Gastroesophageal sphincter (tissue), 4 donors: ENCODE results near the gene GBX1. TPM values are rescaled to one million over a fixed set of nuclear protein-coding genes. Genes with fewer than 3 reads are reported as not detected.

Experiments
- ATAC-seq: fragments of 150-250 bp; one replicate; pipeline ENCODE4 v1.9.1; 2016; ENCODE audit warnings: mild to moderate bottlenecking, moderate library complexity
- H3K27ac ChIP-seq, 4 donors: fragments of 200-600 bp; sonication (generic) in 3 of 4; 1 replicate in 3 of 4; 2 replicates in 1 of 4; pipeline ENCODE4 v1.5.1; 2016 to 2019
- H3K27me3 ChIP-seq: fragments of 200-600 bp; sonication (generic); one replicate; pipeline ENCODE4 v1.5.1; 2019
- H3K36me3 ChIP-seq, 2 donors: fragments of 200-600 bp; sonication (generic); one replicate each; pipeline ENCODE4 v1.5.1; 2019; ENCODE audit warnings: control low read depth in 1 of 2
- H3K4me1 ChIP-seq, 3 donors: fragments of 200-600 bp; sonication (generic); 1 replicate in 2 of 3; 2 replicates in 1 of 3; pipeline ENCODE4 v1.5.1; 2016 to 2019; ENCODE audit warnings: control low read depth in 2 of 3
- H3K4me3 ChIP-seq, 2 donors: fragments of 200-600 bp; sonication (generic); one replicate each; pipeline ENCODE4 v1.5.1; 2019; ENCODE audit warnings: mild to moderate bottlenecking in 1 of 2, moderate library complexity in 1 of 2
- H3K9me3 ChIP-seq, 3 donors: fragments of 200-600 bp; sonication (generic); one replicate each; pipeline ENCODE4 v1.5.1; 2017 to 2019; ENCODE audit warnings: control low read depth in 2 of 3
- EP300 ChIP-seq: sonication (generic); formaldehyde crosslinking; IDR thresholded peaks from one replicate; pipeline ENCODE4 v1.6.1; 2017; ENCODE audit warnings: antibody characterized with exemption, mild to moderate bottlenecking
- POLR2A ChIP-seq, 2 donors: fragments of 450-650 bp; IDR thresholded peaks; one replicate each; pipeline ENCODE4 v1.6.1; 2017; ENCODE audit warnings: antibody characterized with exemption in 2 of 2, mild to moderate bottlenecking in 2 of 2, moderate library complexity in 1 of 2
- POLR2AphosphoS5 ChIP-seq: sonication (generic); formaldehyde crosslinking; IDR thresholded peaks from one replicate; pipeline ENCODE4 v1.6.1; 2017; ENCODE audit warnings: antibody characterized with exemption
- WGBS, 2 donors: methylation state at CpG; one replicate each; pipeline ENCODE4 v1.1.5; 2018; ENCODE audit warnings: low coverage in 1 of 2; 5-methylcytosine and 5-hydroxymethylcytosine counted together
- total RNA-seq, 4 donors: library from RNA; depleted of rRNA; stranded (reverse); fragments of >200 nt; gene quantifications; one replicate each; pipeline ENCODE4 v1.1.0, GENCODE V29; 2016
- TF ChIP-seq, protein P1 (sequence below), 4 experiments: fragments of 200-600 bp in 2 of 4; fragments of 450-650 bp in 2 of 4; sonication (generic) in 1 of 4; IDR thresholded peaks; one replicate each; pipeline ENCODE4 v1.5.1; 2017 to 2019; ENCODE audit warnings: antibody characterized with exemption in 4 of 4, mild to moderate bottlenecking in 2 of 4, moderate library complexity in 2 of 4

GBX1 gene
- total RNA-seq, 4 donors from 2014 or later = not detected

DNA sequence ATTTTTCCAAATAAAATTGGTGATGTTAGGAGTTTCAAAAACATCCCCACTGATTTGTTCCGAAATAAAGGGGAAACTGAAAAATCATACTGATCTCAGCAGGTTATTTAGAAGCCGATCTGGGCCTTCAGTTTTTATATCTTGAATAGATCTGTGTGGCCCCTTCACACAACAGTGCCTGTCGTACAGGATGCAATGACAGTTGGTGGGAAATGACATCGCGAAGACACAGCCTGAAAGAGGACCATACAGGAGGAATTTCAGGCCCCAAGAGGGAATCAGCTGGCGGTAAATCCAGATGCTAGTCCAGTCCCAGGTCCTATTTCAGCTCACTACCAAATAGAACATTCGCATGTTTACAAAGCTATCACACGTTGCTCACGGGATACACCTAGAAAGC lies 39.8 kb upstream of the GBX1 start:
- H3K9me3 ChIP-seq = no peaks in the 10 kb centered on the region
- TF ChIP-seq EP300 = no peak
- no peak for TF ChIP-seq POLR2A (IDR thresholded peaks at IDR 0.05)
- TF ChIP-seq, protein P1, sequence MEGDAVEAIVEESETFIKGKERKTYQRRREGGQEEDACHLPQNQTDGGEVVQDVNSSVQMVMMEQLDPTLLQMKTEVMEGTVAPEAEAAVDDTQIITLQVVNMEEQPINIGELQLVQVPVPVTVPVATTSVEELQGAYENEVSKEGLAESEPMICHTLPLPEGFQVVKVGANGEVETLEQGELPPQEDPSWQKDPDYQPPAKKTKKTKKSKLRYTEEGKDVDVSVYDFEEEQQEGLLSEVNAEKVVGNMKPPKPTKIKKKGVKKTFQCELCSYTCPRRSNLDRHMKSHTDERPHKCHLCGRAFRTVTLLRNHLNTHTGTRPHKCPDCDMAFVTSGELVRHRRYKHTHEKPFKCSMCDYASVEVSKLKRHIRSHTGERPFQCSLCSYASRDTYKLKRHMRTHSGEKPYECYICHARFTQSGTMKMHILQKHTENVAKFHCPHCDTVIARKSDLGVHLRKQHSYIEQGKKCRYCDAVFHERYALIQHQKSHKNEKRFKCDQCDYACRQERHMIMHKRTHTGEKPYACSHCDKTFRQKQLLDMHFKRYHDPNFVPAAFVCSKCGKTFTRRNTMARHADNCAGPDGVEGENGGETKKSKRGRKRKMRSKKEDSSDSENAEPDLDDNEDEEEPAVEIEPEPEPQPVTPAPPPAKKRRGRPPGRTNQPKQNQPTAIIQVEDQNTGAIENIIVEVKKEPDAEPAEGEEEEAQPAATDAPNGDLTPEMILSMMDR (IDR thresholded peaks at IDR 0.05) = no peak
- TF ChIP-seq POLR2AphosphoS5 = no peak
- H3K4me1 ChIP-seq = no peaks in the 10 kb centered on the region
- no peak for ATAC-seq
- peaks cover 39% of the 10 kb centered on the region for H3K27me3 ChIP-seq
- no peak overlapping the region for H3K27ac ChIP-seq
- 79 to 81% methylated on average over 8 to 9 of the region's 9 CpGs for WGBS, 2 donors
- H3K4me3 ChIP-seq = no peak overlapping the region
- H3K36me3 ChIP-seq = peaks cover 0 to 10% of the 10 kb centered on the region in 2 donors

DNA sequence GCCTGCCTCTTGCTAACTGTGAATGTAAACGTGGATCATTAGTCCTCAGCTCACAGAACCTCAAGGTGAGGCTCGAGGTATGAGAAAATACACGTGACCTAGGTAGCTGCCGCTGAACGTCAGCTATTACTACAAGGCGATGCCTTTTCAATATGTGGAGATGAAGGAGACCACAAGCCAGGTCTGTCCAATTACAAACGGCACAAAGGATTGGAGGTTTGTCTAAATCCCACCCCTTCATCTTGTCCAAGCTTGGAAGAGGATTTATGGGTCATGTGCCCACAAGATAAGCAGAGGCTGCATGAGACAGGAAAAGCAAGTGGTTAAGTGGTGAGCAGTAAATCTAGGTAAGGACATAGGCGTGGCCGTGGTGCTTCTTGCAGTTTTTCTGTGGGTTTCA lies 39.4 kb upstream of the GBX1 start:
- H3K27ac ChIP-seq = no peak overlapping the region
- H3K36me3 ChIP-seq = peaks cover 0 to 6% of the 10 kb centered on the region in 2 donors
- 43 to 44% methylated on average over 3 to 8 of the region's 9 CpGs for WGBS, 2 donors
- H3K4me3 ChIP-seq = no peak overlapping the region
- ATAC-seq = no peak
- no peaks in the 10 kb centered on the region for H3K9me3 ChIP-seq
- H3K27me3 ChIP-seq = peaks cover 39% of the 10 kb centered on the region
- no peaks in the 10 kb centered on the region for H3K4me1 ChIP-seq
- TF ChIP-seq EP300 (no peak), POLR2AphosphoS5 (no peak), POLR2A (IDR thresholded peaks at IDR 0.05) (no peak)
- TF ChIP-seq, protein P1 (IDR thresholded peaks at IDR 0.05) = no peak

DNA sequence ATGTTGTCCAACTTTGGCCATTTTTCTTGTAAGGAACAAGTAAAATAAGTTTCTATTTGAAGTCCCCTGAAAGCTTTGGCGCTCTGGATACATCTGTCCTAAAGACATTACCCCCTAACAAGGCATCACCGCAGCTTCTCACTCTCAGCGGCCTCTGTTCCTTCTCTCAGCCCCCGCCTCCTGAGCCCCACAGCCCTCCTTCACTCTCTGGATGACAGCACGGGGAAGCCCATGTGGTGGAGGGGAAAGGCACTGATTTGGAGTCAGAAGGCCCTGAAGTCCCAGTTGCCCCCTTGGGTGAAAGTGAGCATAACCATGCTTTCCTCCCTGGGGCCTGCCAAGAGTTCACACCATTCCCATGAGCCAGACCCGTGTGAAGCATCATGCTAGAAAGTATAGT lies 38.2 kb upstream of the GBX1 start:
- H3K36me3 ChIP-seq = no peaks in the 10 kb centered on the region
- H3K9me3 ChIP-seq = no peaks in the 10 kb centered on the region
- no peak for TF ChIP-seq EP300
- TF ChIP-seq POLR2A (IDR thresholded peaks at IDR 0.05) = no peak
- TF ChIP-seq, protein P1 (IDR thresholded peaks at IDR 0.05) = no peak
- no peak for TF ChIP-seq POLR2AphosphoS5
- no peak for ATAC-seq
- H3K27me3 ChIP-seq = peaks cover 39% of the 10 kb centered on the region
- H3K4me1 ChIP-seq = no peaks in the 10 kb centered on the region
- 76% methylated on average over 3 to 5 of the region's 6 CpGs for WGBS, 2 donors
- H3K27ac ChIP-seq = no peak overlapping the region
- H3K4me3 ChIP-seq = no peak overlapping the region

DNA sequence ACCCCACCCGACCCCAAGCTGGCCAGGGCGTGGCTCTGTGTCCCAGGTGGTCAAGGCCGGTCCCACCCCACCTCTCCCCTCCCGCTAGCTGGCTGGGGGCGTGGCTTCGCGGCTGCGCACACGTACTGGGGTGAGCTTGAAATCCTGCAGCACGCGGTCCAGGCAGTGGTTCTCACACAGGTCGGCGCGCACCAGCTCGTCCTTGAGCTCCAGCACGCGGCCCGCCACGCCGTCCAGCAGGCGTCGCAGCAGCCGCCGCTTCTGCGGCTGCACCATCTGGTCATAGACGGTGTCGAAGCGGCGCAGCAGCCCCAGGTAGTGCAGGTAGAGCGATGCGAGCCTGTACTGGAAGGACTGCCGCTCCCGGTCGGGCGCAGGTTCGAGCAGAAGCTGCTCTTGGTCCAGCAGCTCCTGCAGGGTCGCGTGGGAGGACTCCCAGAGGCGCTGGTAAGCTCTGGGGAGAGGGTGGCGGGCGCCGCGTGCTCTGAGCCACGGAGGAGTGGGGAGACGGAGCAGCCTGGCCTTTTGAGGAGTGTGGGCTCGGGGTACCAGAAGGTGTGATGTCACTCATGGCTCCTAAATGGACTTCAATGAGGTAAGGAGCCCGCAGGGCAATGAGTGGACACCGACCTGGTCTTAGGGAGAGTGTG lies 37.0 kb upstream of the GBX1 start:
- peaks cover 39% of the 10 kb centered on the region for H3K27me3 ChIP-seq
- no peak overlapping the region for H3K4me3 ChIP-seq
- H3K9me3 ChIP-seq = no peaks in the 10 kb centered on the region
- no peaks in the 10 kb centered on the region for H3K36me3 ChIP-seq
- WGBS, 2 donors = 80% methylated on average over 2 of the region's 48 CpGs; no CpG with 5 or more reads in 1 of the 2 donors
- TF ChIP-seq POLR2AphosphoS5 = no peak
- TF ChIP-seq EP300 = no peak
- TF ChIP-seq, protein P1 (IDR thresholded peaks at IDR 0.05) = no peak
- TF ChIP-seq POLR2A (IDR thresholded peaks at IDR 0.05) = no peak
- no peak for ATAC-seq
- no peak overlapping the region for H3K27ac ChIP-seq
- peaks cover 0 to 5% (median 0%) of the 10 kb centered on the region in 3 donors for H3K4me1 ChIP-seq

DNA sequence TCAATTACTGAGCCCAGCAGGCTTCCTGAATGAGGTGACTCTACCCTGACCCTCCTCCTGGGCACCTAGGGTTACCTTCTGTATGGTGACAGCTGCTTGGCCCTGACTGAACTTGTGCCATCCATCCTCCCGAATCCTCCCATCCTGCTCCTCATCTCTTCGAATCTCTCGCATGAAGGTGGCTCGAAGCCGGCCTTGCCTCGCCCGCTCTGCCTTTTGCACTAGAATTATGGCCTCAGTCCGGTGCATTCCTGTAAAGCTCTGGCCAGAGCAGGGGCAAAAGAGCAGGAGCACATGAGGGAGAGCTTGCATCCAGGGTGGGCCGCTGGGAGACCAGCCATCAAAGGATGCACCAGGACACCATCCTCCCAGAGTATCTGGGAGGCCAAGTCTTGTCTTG lies 35.3 kb upstream of the GBX1 start:
- Histone ChIP-seq H3K4me1 (peaks cover 0 to 13% (median 0%) of the 10 kb centered on the region in 3 donors), H3K9me3 (no peaks in the 10 kb centered on the region), H3K36me3 (no peaks in the 10 kb centered on the region), H3K4me3 (no peak overlapping the region), H3K27ac (no peak overlapping the region), H3K27me3 (peaks cover 39% of the 10 kb centered on the region)
- TF ChIP-seq POLR2AphosphoS5 (no peak), POLR2A (IDR thresholded peaks at IDR 0.05) (no peak), EP300 (no peak)
- TF ChIP-seq, protein P1 (IDR thresholded peaks at IDR 0.05) = no peak
- WGBS, 2 donors = no CpG with 5 or more reads among the region's 9 CpGs
- ATAC-seq = no peak
